ENCODE results near the gene RNF217. TPM values are rescaled to one million over a fixed set of nuclear protein-coding genes. Genes with fewer than 3 reads are reported as not detected.
"Not testable (repeated sequence)": the region's sequence is repeated elsewhere in the genome, so short reads cannot be mapped to it uniquely, and the experiment has no call there.

RNF217 gene
- total RNA-seq, 1 donor from 2014 or later: 42.2 TPM

GRCh38 chr6:125014661-125014957, 52.4 kb downstream of the RNF217 start:
- no peak for DNase-seq

GRCh38 chr6:125015152-125015551, 52.9 kb downstream of the RNF217 start:
- DNase-seq: no peak

- no peak for DNase-seq
These were observed 55.9 kb downstream of the RNF217 start for GRCh38 chr6:125018136-125018535.

- no peak for DNase-seq
These were observed 57.0 kb downstream of the RNF217 start for GRCh38 chr6:125019281-125019680.

GRCh38 chr6:125019918-125020317, 57.7 kb downstream of the RNF217 start:
- no peak for DNase-seq

GRCh38 chr6:125020385-125020784, 58.1 kb downstream of the RNF217 start:
- DNase-seq: no peak

GRCh38 chr6:125022391-125022989, 60.3 kb downstream of the RNF217 start:
- DNase-seq: peak; percentile 41

GRCh38 chr6:125025164-125025854, 63.1 kb downstream of the RNF217 start:
- DNase-seq: no peak

GRCh38 chr6:125027287-125027686, 65.0 kb downstream of the RNF217 start:
- DNase-seq: no peak

- no peak for DNase-seq
These were observed 68.7 kb downstream of the RNF217 start for GRCh38 chr6:125030969-125031368.

- DNase-seq: no peak
These were observed 69.1 kb downstream of the RNF217 start for GRCh38 chr6:125031385-125031784.

GRCh38 chr6:125034929-125035328, 72.7 kb downstream of the RNF217 start:
- DNase-seq: not testable (repeated sequence)

GRCh38 chr6:125036486-125036885, 74.2 kb downstream of the RNF217 start:
- not testable (repeated sequence) for DNase-seq

GRCh38 chr6:125037827-125038226, 75.6 kb downstream of the RNF217 start:
- no peak for DNase-seq

GRCh38 chr6:125038925-125039324, 76.7 kb downstream of the RNF217 start:
- no peak for DNase-seq

GRCh38 chr6:125041740-125042459, 79.7 kb downstream of the RNF217 start:
- no peak for DNase-seq

GRCh38 chr6:125044066-125044465, 81.8 kb downstream of the RNF217 start:
- no peak for DNase-seq

- DNase-seq: no peak
These were observed 82.4 kb downstream of the RNF217 start for GRCh38 chr6:125044667-125045066.

- peak; percentile 29 for DNase-seq
These were observed 84.1 kb downstream of the RNF217 start for GRCh38 chr6:125046107-125046925.

- DNase-seq: no peak
These were observed 86.0 kb downstream of the RNF217 start for GRCh38 chr6:125048274-125048673.

GRCh38 chr6:125050663-125051318, 88.6 kb downstream of the RNF217 start:
- DNase-seq: peak; percentile 40

GRCh38 chr6:125053809-125054208, 91.6 kb downstream of the RNF217 start:
- no peak for DNase-seq

Measured in tongue (tissue), 2 donors.